ENCODE data around the gene ZMIZ1. TPM values are rescaled to one million over a fixed set of nuclear protein-coding genes. Genes with fewer than 3 reads are reported as not detected.

Gene ZMIZ1
- total RNA-seq, 1 experiment from 2014 or later = 23.5 TPM

GRCh38 chr10:79046326-79046725, 22.4 kb upstream of the ZMIZ1 start:
- intact Hi-C loops (cut with micrococcal nuclease; ENCODE audit: unreplicated experiment) = no loop called here
- Mint-ChIP-seq H3K27ac (ENCODE audit: unreplicated experiment) (no peak overlapping the region), H3K27me3 (ENCODE audit: unreplicated experiment) (peaks cover 28% of the 10 kb centered on the region), H3K4me3 (ENCODE audit: low read depth, unreplicated experiment) (no peak overlapping the region), H3K4me1 (ENCODE audit: low read depth, unreplicated experiment) (peaks cover 8% of the 10 kb centered on the region), H3K36me3 (ENCODE audit: insufficient read depth, unreplicated experiment) (no peaks in the 10 kb centered on the region), H3K9me3 (ENCODE audit: low read depth, unreplicated experiment) (no peaks in the 10 kb centered on the region)
- DNase-seq = no peak
- CTCF ChIA-PET = no interaction called here
- no peak for TF ChIP-seq CTCF (IDR thresholded peaks at IDR 0.05; ENCODE audit: unreplicated experiment)
- BruUV-seq (replicated peaks) = no TSS peak

GRCh38 chr10:79046741-79047583, 21.8 kb upstream of the ZMIZ1 start:
- Mint-ChIP-seq H3K4me3 (ENCODE audit: low read depth, unreplicated experiment) (no peak overlapping the region), H3K36me3 (ENCODE audit: insufficient read depth, unreplicated experiment) (no peaks in the 10 kb centered on the region), H3K4me1 (ENCODE audit: low read depth, unreplicated experiment) (peaks cover 8% of the 10 kb centered on the region), H3K27ac (ENCODE audit: unreplicated experiment) (no peak overlapping the region), H3K27me3 (ENCODE audit: unreplicated experiment) (peaks cover 22% of the 10 kb centered on the region), H3K9me3 (ENCODE audit: low read depth, unreplicated experiment) (no peaks in the 10 kb centered on the region)
- TF ChIP-seq CTCF (IDR thresholded peaks at IDR 0.05; ENCODE audit: unreplicated experiment) = no peak
- intact Hi-C loops (cut with micrococcal nuclease; ENCODE audit: unreplicated experiment) = no loop called here
- CTCF ChIA-PET = no interaction called here
- DNase-seq = no peak
- no TSS peak for BruUV-seq (replicated peaks)

- no TSS peak for BruUV-seq (replicated peaks)
- Mint-ChIP-seq H3K27ac (ENCODE audit: unreplicated experiment) (no peak overlapping the region), H3K36me3 (ENCODE audit: insufficient read depth, unreplicated experiment) (no peaks in the 10 kb centered on the region), H3K4me3 (ENCODE audit: low read depth, unreplicated experiment) (no peak overlapping the region), H3K9me3 (ENCODE audit: low read depth, unreplicated experiment) (no peaks in the 10 kb centered on the region), H3K27me3 (ENCODE audit: unreplicated experiment) (peaks cover 16% of the 10 kb centered on the region), H3K4me1 (ENCODE audit: low read depth, unreplicated experiment) (peaks cover 8% of the 10 kb centered on the region)
- no peak for DNase-seq
- CTCF ChIA-PET = no interaction called here
- intact Hi-C loops (cut with micrococcal nuclease; ENCODE audit: unreplicated experiment) = no loop called here
- no peak for TF ChIP-seq CTCF (IDR thresholded peaks at IDR 0.05; ENCODE audit: unreplicated experiment)
These were observed 21.2 kb upstream of the ZMIZ1 start for GRCh38 chr10:79047584-79047874.

- Mint-ChIP-seq H3K27ac (ENCODE audit: unreplicated experiment) (no peak overlapping the region), H3K4me3 (ENCODE audit: low read depth, unreplicated experiment) (no peak overlapping the region), H3K27me3 (ENCODE audit: unreplicated experiment) (peaks cover 11% of the 10 kb centered on the region), H3K36me3 (ENCODE audit: insufficient read depth, unreplicated experiment) (no peaks in the 10 kb centered on the region), H3K4me1 (ENCODE audit: low read depth, unreplicated experiment) (peaks cover 8% of the 10 kb centered on the region), H3K9me3 (ENCODE audit: low read depth, unreplicated experiment) (no peaks in the 10 kb centered on the region)
- intact Hi-C loops (cut with micrococcal nuclease; ENCODE audit: unreplicated experiment) = no loop called here
- no peak for TF ChIP-seq CTCF (IDR thresholded peaks at IDR 0.05; ENCODE audit: unreplicated experiment)
- no peak for DNase-seq
- CTCF ChIA-PET = no interaction called here
- BruUV-seq (replicated peaks) = no TSS peak
These were observed 20.7 kb upstream of the ZMIZ1 start for GRCh38 chr10:79047875-79048638.

Measured in Calu3 (cell line).